Activated T-helper 1 cell treated with anti-CD3 and anti-CD28 coated beads, Interleukin-12 subunit alpha, Interleukin-12 subunit beta, Interleukin-2, Interleukin-4 antibody, amounts not matched to agents 30 ng/mL and 10 ng/mL and 1 ng/mL, durations not matched to agents 14 hours and 24 hours and 36 hours (primary cell): Measurements from ENCODE around the gene RYR3. TPM values are rescaled to one million over a fixed set of nuclear protein-coding genes. Genes with fewer than 3 reads are reported as not detected.

ENCODE experiments used
- DNase-seq: peaks from one replicate; pipeline ENCODE4 v3.0.0; 2021; ENCODE audit warnings: low spot score
- H3K27ac Mint-ChIP-seq: one replicate; pipeline ENCODE4 v1.8.0; 2021; ENCODE audit warnings: mild to moderate bottlenecking, mixed read lengths
- H3K27me3 Mint-ChIP-seq: one replicate; pipeline ENCODE4 v1.8.0; 2022; ENCODE audit warnings: mild to moderate bottlenecking, moderate library complexity, mixed read lengths; ENCODE audit not compliant: insufficient read depth
- H3K36me3 Mint-ChIP-seq: one replicate; pipeline ENCODE4 v1.8.0; 2021; ENCODE audit warnings: low read depth, mixed read lengths
- H3K4me1 Mint-ChIP-seq: one replicate; pipeline ENCODE4 v1.8.0; 2021; ENCODE audit warnings: low read depth, mixed read lengths
- H3K4me3 Mint-ChIP-seq: one replicate; pipeline ENCODE4 v1.8.0; 2021; ENCODE audit warnings: mild to moderate bottlenecking, moderate library complexity, mixed read lengths
- H3K9me3 Mint-ChIP-seq: one replicate; pipeline ENCODE4 v1.8.0; 2021; ENCODE audit warnings: mixed read lengths
- intact Hi-C: fragments of 100-400 bp; cut with micrococcal nuclease; formaldehyde crosslinking; loops from one replicate; pipeline ENCODE4 v1.15.1; 2024
- total RNA-seq: library from RNA; stranded (reverse); gene quantifications from 2 replicates; pipeline ENCODE4 v1.2.3, GENCODE V29; 2022

The RYR3 gene
- total RNA-seq, 1 donor from 2014 or later: not detected

- Mint-ChIP-seq H3K4me3 (no peak overlapping the region), H3K27ac (no peak overlapping the region), H3K4me1 (no peaks in the 10 kb centered on the region), H3K36me3 (no peaks in the 10 kb centered on the region), H3K27me3 (peaks cover 3% of the 10 kb centered on the region), H3K9me3 (no peaks in the 10 kb centered on the region)
- intact Hi-C loops: no loop called here
- DNase-seq: no peak
Observed at GRCh38 chr15:33524274-33524673, 213.5 kb downstream of the RYR3 start.

- Mint-ChIP-seq H3K27ac (no peak overlapping the region), H3K4me3 (no peak overlapping the region), H3K36me3 (no peaks in the 10 kb centered on the region), H3K27me3 (no peaks in the 10 kb centered on the region), H3K9me3 (no peaks in the 10 kb centered on the region), H3K4me1 (no peaks in the 10 kb centered on the region)
- no peak for DNase-seq
- intact Hi-C loops: no loop called here
Observed at GRCh38 chr15:33526532-33526931, 215.8 kb downstream of the RYR3 start.

- no peak overlapping the region for H3K4me3 Mint-ChIP-seq
- DNase-seq: no peak
- intact Hi-C loops: no loop called here
- no peak overlapping the region for H3K27ac Mint-ChIP-seq
- no peaks in the 10 kb centered on the region for H3K9me3 Mint-ChIP-seq
- no peaks in the 10 kb centered on the region for H3K27me3 Mint-ChIP-seq
- H3K36me3 Mint-ChIP-seq: no peaks in the 10 kb centered on the region
- H3K4me1 Mint-ChIP-seq: no peaks in the 10 kb centered on the region
Observed at GRCh38 chr15:33533197-33533596, 222.4 kb downstream of the RYR3 start.

- Mint-ChIP-seq H3K27ac (no peak overlapping the region), H3K9me3 (no peaks in the 10 kb centered on the region), H3K4me1 (no peaks in the 10 kb centered on the region), H3K27me3 (no peaks in the 10 kb centered on the region), H3K4me3 (no peak overlapping the region), H3K36me3 (no peaks in the 10 kb centered on the region)
- no peak for DNase-seq
- intact Hi-C loops: no loop called here
Observed at GRCh38 chr15:33534642-33535041, 223.9 kb downstream of the RYR3 start.

- Mint-ChIP-seq H3K36me3 (no peaks in the 10 kb centered on the region), H3K9me3 (no peaks in the 10 kb centered on the region)
- no peak for DNase-seq
Observed at GRCh38 chr15:33535135-33535534, 224.4 kb downstream of the RYR3 start.

GRCh38 chr15:33539825-33540573 is 229.2 kb downstream of the RYR3 start:
- no peaks in the 10 kb centered on the region for H3K4me1 Mint-ChIP-seq
- no peaks in the 10 kb centered on the region for H3K9me3 Mint-ChIP-seq
- DNase-seq: no peak
- H3K27me3 Mint-ChIP-seq: peaks cover 4% of the 10 kb centered on the region
- intact Hi-C loops: no loop called here
- no peak overlapping the region for H3K27ac Mint-ChIP-seq
- H3K4me3 Mint-ChIP-seq: no peak overlapping the region
- H3K36me3 Mint-ChIP-seq: no peaks in the 10 kb centered on the region

More at GRCh38 chr15:33535135-33535534, 224.4 kb downstream of the RYR3 start:
- Mint-ChIP-seq H3K4me3 (no peak overlapping the region), H3K27me3 (no peaks in the 10 kb centered on the region), H3K4me1 (no peaks in the 10 kb centered on the region), H3K27ac (no peak overlapping the region)
- intact Hi-C loops: no loop called here

- intact Hi-C loops: no loop called here
- Mint-ChIP-seq H3K27me3 (peaks cover 4% of the 10 kb centered on the region), H3K9me3 (no peaks in the 10 kb centered on the region), H3K36me3 (no peaks in the 10 kb centered on the region), H3K4me1 (no peaks in the 10 kb centered on the region), H3K4me3 (no peak overlapping the region), H3K27ac (no peak overlapping the region)
- DNase-seq: no peak
Observed at GRCh38 chr15:33543957-33544356, 233.2 kb downstream of the RYR3 start.

GRCh38 chr15:33545866-33546265 is 235.1 kb downstream of the RYR3 start:
- H3K4me3 Mint-ChIP-seq: no peak overlapping the region
- H3K27ac Mint-ChIP-seq: no peak overlapping the region
- H3K4me1 Mint-ChIP-seq: no peaks in the 10 kb centered on the region
- H3K27me3 Mint-ChIP-seq: peaks cover 4% of the 10 kb centered on the region
- intact Hi-C loops: no loop called here
- no peak for DNase-seq
- H3K9me3 Mint-ChIP-seq: no peaks in the 10 kb centered on the region
- H3K36me3 Mint-ChIP-seq: no peaks in the 10 kb centered on the region

- H3K4me3 Mint-ChIP-seq: no peak overlapping the region
- H3K9me3 Mint-ChIP-seq: no peaks in the 10 kb centered on the region
- intact Hi-C loops: no loop called here
- H3K27me3 Mint-ChIP-seq: peaks cover 4% of the 10 kb centered on the region
- DNase-seq: no peak
- H3K36me3 Mint-ChIP-seq: no peaks in the 10 kb centered on the region
- no peaks in the 10 kb centered on the region for H3K4me1 Mint-ChIP-seq
- no peak overlapping the region for H3K27ac Mint-ChIP-seq
Observed at GRCh38 chr15:33547876-33548275, 237.1 kb downstream of the RYR3 start.

- Mint-ChIP-seq H3K9me3 (no peaks in the 10 kb centered on the region), H3K27me3 (no peaks in the 10 kb centered on the region), H3K36me3 (no peaks in the 10 kb centered on the region), H3K27ac (no peak overlapping the region), H3K4me3 (no peak overlapping the region), H3K4me1 (no peaks in the 10 kb centered on the region)
- intact Hi-C loops: no loop called here
- no peak for DNase-seq
Observed at GRCh38 chr15:33551860-33552259, 241.1 kb downstream of the RYR3 start.

- Mint-ChIP-seq H3K27ac (no peak overlapping the region), H3K4me3 (no peak overlapping the region), H3K9me3 (no peaks in the 10 kb centered on the region), H3K4me1 (no peaks in the 10 kb centered on the region), H3K27me3 (no peaks in the 10 kb centered on the region), H3K36me3 (no peaks in the 10 kb centered on the region)
- DNase-seq: no peak
- intact Hi-C loops: no loop called here
Observed at GRCh38 chr15:33553157-33553556, 242.4 kb downstream of the RYR3 start.

- Mint-ChIP-seq H3K36me3 (no peaks in the 10 kb centered on the region), H3K4me3 (no peak overlapping the region), H3K4me1 (no peaks in the 10 kb centered on the region), H3K9me3 (no peaks in the 10 kb centered on the region), H3K27me3 (no peaks in the 10 kb centered on the region), H3K27ac (no peak overlapping the region)
- no peak for DNase-seq
- intact Hi-C loops: no loop called here
Observed at GRCh38 chr15:33559207-33559890, 248.6 kb downstream of the RYR3 start.

- H3K4me3 Mint-ChIP-seq: no peak overlapping the region
- H3K9me3 Mint-ChIP-seq: no peaks in the 10 kb centered on the region
- intact Hi-C loops: no loop called here
- DNase-seq: no peak
- no peaks in the 10 kb centered on the region for H3K4me1 Mint-ChIP-seq
- no peak overlapping the region for H3K27ac Mint-ChIP-seq
- no peaks in the 10 kb centered on the region for H3K36me3 Mint-ChIP-seq
- H3K27me3 Mint-ChIP-seq: no peaks in the 10 kb centered on the region
Observed at GRCh38 chr15:33561407-33561806, 250.6 kb downstream of the RYR3 start.
